Gastroesophageal sphincter (tissue), 4 donors: ENCODE data around the gene BRSK1. TPM values are rescaled to one million over a fixed set of nuclear protein-coding genes. Genes with fewer than 3 reads are reported as not detected.
"Not testable (repeated sequence)": the region's sequence is repeated elsewhere in the genome, so short reads cannot be mapped to it uniquely, and the experiment has no call there.

ENCODE experiments used
- ATAC-seq: fragments of 150-250 bp; one replicate; pipeline ENCODE4 v1.9.1; 2016; ENCODE audit warnings: mild to moderate bottlenecking, moderate library complexity
- H3K27ac ChIP-seq, 4 donors: fragments of 200-600 bp; sonication (generic) in 3 of 4; 1 replicate in 3 of 4; 2 replicates in 1 of 4; pipeline ENCODE4 v1.5.1; 2016 to 2019
- H3K27me3 ChIP-seq: fragments of 200-600 bp; sonication (generic); one replicate; pipeline ENCODE4 v1.5.1; 2019
- H3K36me3 ChIP-seq, 2 donors: fragments of 200-600 bp; sonication (generic); one replicate each; pipeline ENCODE4 v1.5.1; 2019; ENCODE audit warnings: control low read depth in 1 of 2
- H3K4me1 ChIP-seq, 3 donors: fragments of 200-600 bp; sonication (generic); 1 replicate in 2 of 3; 2 replicates in 1 of 3; pipeline ENCODE4 v1.5.1; 2016 to 2019; ENCODE audit warnings: control low read depth in 2 of 3
- H3K4me3 ChIP-seq, 2 donors: fragments of 200-600 bp; sonication (generic); one replicate each; pipeline ENCODE4 v1.5.1; 2019; ENCODE audit warnings: mild to moderate bottlenecking in 1 of 2, moderate library complexity in 1 of 2
- H3K9me3 ChIP-seq, 3 donors: fragments of 200-600 bp; sonication (generic); one replicate each; pipeline ENCODE4 v1.5.1; 2017 to 2019; ENCODE audit warnings: control low read depth in 2 of 3
- CTCF ChIP-seq, 4 experiments: fragments of 200-600 bp in 2 of 4; fragments of 450-650 bp in 2 of 4; sonication (generic) in 1 of 4; IDR thresholded peaks; one replicate each; pipeline ENCODE4 v1.5.1; 2017 to 2019; ENCODE audit warnings: antibody characterized with exemption in 4 of 4, mild to moderate bottlenecking in 2 of 4, moderate library complexity in 2 of 4
- EP300 ChIP-seq: sonication (generic); formaldehyde crosslinking; IDR thresholded peaks from one replicate; pipeline ENCODE4 v1.6.1; 2017; ENCODE audit warnings: antibody characterized with exemption, mild to moderate bottlenecking
- POLR2A ChIP-seq, 2 donors: fragments of 450-650 bp; IDR thresholded peaks; one replicate each; pipeline ENCODE4 v1.6.1; 2017; ENCODE audit warnings: antibody characterized with exemption in 2 of 2, mild to moderate bottlenecking in 2 of 2, moderate library complexity in 1 of 2
- POLR2AphosphoS5 ChIP-seq: sonication (generic); formaldehyde crosslinking; IDR thresholded peaks from one replicate; pipeline ENCODE4 v1.6.1; 2017; ENCODE audit warnings: antibody characterized with exemption
- WGBS, 2 donors: methylation state at CpG; one replicate each; pipeline ENCODE4 v1.1.5; 2018; ENCODE audit warnings: low coverage in 1 of 2; 5-methylcytosine and 5-hydroxymethylcytosine counted together
- total RNA-seq, 4 donors: library from RNA; depleted of rRNA; stranded (reverse); fragments of >200 nt; gene quantifications; one replicate each; pipeline ENCODE4 v1.1.0, GENCODE V29; 2016

BRSK1 gene
- total RNA-seq, 4 donors from 2014 or later, result 4.0 to 19.8 (median 8.8) TPM

DNA sequence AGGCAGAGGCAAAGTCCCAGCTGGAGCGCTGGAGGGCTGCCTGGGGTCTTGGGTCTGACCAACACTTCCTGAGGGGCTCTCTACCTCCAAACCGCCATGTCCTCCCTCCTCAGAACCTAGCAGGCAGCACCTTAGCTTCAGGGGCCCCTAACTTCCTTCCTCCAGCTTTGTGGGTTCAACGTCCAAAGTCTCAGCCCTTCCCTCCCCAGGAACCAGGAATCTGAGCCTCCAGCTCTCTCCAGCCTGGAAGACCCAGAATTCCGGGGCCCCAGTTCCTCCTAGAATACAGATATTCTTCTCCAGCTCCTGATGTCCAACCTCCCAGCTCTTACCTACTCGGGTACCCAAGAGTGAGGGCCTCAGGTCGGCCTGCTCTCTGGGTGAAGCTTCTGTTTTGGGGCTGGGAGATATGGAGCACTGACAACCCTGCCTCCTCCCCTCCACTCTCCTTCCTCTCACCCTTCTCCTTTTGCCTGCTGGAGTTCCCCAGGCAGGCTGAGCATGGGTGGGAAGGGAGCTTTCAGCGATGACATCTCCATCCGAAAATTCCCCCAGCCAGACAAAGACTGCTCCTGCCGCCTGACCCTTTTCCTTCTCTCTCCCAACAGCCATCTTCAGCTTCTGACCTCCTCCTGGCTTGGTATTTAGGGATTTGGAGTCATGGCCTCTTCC is 37.8 kb downstream of the BRSK1 start:
- TF ChIP-seq CTCF (IDR thresholded peaks at IDR 0.05) (no peak), POLR2AphosphoS5 (no peak), EP300 (no peak), POLR2A (IDR thresholded peaks at IDR 0.05) (no peak)
- Histone ChIP-seq H3K27me3 (peaks cover 35% of the 10 kb centered on the region), H3K4me3 (no peak overlapping the region), H3K36me3 (no peaks in the 10 kb centered on the region), H3K27ac (no peak overlapping the region), H3K9me3 (no peaks in the 10 kb centered on the region), H3K4me1 (peaks cover 0 to 5% (median 0%) of the 10 kb centered on the region in 3 donors)
- WGBS, 2 donors, result 55 to 71% methylated on average over 5 of the region's 9 CpGs
- ATAC-seq, result no peak

DNA sequence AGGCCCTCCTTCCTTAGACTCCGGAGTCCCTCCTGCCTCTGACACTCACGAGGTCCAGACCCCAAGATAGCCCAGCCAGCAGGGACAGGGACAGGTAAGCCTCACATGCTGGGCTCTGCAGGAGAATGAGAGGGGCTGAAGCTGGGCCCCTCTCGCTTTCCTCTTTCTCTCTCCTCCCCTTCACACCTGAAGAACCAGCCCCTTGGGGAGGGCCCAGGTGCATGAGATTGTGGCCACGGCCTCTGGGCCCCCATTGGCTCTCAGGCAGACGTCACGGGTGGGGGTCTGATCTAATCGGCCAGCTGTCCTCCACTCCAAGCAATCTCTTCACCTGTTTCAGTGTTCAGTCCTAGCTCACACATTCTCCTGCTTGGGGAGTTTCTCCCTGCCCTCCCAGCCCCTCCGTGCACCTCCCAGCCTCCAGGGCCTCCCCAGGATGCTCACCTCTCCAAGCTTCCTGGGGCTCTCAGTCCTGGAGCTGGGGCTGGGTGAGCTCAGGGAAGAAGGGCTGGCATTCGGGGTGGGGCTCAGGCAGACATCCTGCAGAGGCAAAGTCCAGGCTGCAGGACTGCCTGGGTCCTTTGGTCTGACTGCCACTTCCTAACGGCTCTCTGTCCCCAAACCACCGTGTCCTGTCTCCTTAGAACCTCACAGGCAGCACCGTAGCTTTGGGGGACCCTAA is 38.5 kb downstream of the BRSK1 start:
- ATAC-seq, result no peak
- no peaks in the 10 kb centered on the region for H3K9me3 ChIP-seq
- peaks cover 0 to 5% (median 0%) of the 10 kb centered on the region in 3 donors for H3K4me1 ChIP-seq
- H3K27ac ChIP-seq, result no peak overlapping the region
- no peak for TF ChIP-seq EP300
- TF ChIP-seq POLR2A (IDR thresholded peaks at IDR 0.05), result no peak
- TF ChIP-seq POLR2AphosphoS5, result no peak
- no peak for TF ChIP-seq CTCF (IDR thresholded peaks at IDR 0.05)
- 35 to 66% methylated on average over 7 to 8 of the region's 12 CpGs for WGBS, 2 donors
- no peaks in the 10 kb centered on the region for H3K36me3 ChIP-seq
- no peak overlapping the region for H3K4me3 ChIP-seq
- peaks cover 35% of the 10 kb centered on the region for H3K27me3 ChIP-seq

DNA sequence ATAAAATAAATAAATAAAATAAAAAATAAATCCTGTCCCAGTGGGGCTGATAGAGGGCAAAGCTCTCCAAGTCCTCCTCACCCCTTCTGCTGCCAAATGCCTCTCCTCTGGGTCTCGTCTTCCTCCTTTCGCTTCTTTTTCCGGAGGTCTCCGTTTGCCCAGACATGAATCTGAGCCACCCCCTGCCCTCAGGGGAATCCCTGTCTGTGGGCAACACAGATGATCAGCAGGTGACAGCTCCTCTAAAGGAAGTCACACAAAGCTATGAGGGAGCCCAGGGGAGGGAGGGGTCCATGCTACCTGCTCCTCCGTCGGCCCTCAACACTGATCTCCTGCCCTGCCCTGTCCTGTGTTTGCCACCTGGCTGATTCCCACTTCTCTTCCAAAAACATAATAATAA is 40.9 kb downstream of the BRSK1 start:
- H3K9me3 ChIP-seq, result no peaks in the 10 kb centered on the region
- H3K4me1 ChIP-seq, result peaks cover 0 to 5% (median 0%) of the 10 kb centered on the region in 3 donors
- peak overlapping the region in 1 of 2 donors; percentile 8 for H3K4me3 ChIP-seq
- TF ChIP-seq POLR2AphosphoS5 (no peak), POLR2A (IDR thresholded peaks at IDR 0.05) (no peak), EP300 (no peak), CTCF (IDR thresholded peaks at IDR 0.05) (no peak)
- no peak for ATAC-seq
- H3K27me3 ChIP-seq, result peaks cover 30% of the 10 kb centered on the region
- H3K36me3 ChIP-seq, result no peaks in the 10 kb centered on the region
- peak overlapping the region in 1 of 4 donors; percentile 49 for H3K27ac ChIP-seq
- WGBS, 2 donors, result 56 to 85% methylated on average over 4 to 6 of the region's 6 CpGs

DNA sequence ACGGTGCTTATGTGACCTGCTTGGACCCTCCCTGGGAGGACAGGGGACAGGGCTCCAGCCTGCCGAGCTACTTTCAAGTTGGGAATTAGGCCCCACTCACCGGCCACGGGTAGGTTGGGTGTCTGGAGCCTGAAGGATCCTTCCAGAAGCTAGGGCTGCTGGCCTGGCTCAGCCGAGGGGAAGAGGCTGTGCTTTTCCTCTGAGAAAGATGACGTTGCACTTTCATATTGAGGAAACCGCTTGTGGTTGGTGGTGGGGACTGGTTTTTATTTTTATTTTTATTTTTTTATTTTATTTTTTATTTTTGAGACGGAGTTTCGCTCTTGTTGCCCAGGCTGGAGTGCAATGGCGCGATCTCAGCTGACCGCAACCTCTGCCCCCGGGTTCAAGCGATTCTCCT is 41.4 kb downstream of the BRSK1 start, which contains the start of gene TMEM150B:
TSS of gene TMEM150B (minus strand) at position 170 of the 400 bp plus-strand sequence. CDS start 4,305 bp downstream, outside the sequence.
- Histone ChIP-seq H3K27ac (peak within 1 kb of the TSS in 1 of 4 donors; percentile 49), H3K27me3 (peaks cover 25% of the 10 kb centered on the region), H3K9me3 (no peaks in the 10 kb centered on the region), H3K36me3 (no peaks in the 10 kb centered on the region), H3K4me1 (peaks cover 0 to under 1% (median 0%) of the 10 kb centered on the region in 3 donors), H3K4me3 (peak within 1 kb of the TSS in 1 of 2 donors; percentile 8)
- TF ChIP-seq CTCF (IDR thresholded peaks at IDR 0.05), result no peak
- TF ChIP-seq POLR2A (IDR thresholded peaks at IDR 0.05), result no peak
- TF ChIP-seq POLR2AphosphoS5, result no peak
- TF ChIP-seq EP300, result no peak
- WGBS, 2 donors, result 76 to 90% methylated on average over 6 to 12 of the region's 14 CpGs
- no peak for ATAC-seq

- not testable (repeated sequence) for H3K4me1 ChIP-seq, ATAC-seq, H3K36me3 ChIP-seq, H3K9me3 ChIP-seq, H3K4me3 ChIP-seq, H3K27ac ChIP-seq
- H3K27me3 ChIP-seq, result peaks cover 21% of the 10 kb centered on the region
- WGBS, 2 donors, result 60 to 85% methylated on average over 4 of the region's 4 CpGs
Observed at GRCh38 chr19:55328774-55329318, 45.0 kb downstream of the BRSK1 start.

- WGBS, 2 donors, result 84 to 86% methylated on average over 4 to 5 of the region's 6 CpGs
- not testable (repeated sequence) for ATAC-seq, H3K9me3 ChIP-seq, H3K4me3 ChIP-seq, H3K27ac ChIP-seq, H3K36me3 ChIP-seq, H3K4me1 ChIP-seq
- peaks cover 31% of the 10 kb centered on the region for H3K27me3 ChIP-seq
Observed at GRCh38 chr19:55329791-55330190, 46.0 kb downstream of the BRSK1 start.
